ENCODE measurements around the gene KCTD15.
"Not testable (repeated sequence)": the region's sequence is repeated elsewhere in the genome, so short reads cannot be mapped to it uniquely, and the experiment has no call there.

The KCTD15 gene

DNA sequence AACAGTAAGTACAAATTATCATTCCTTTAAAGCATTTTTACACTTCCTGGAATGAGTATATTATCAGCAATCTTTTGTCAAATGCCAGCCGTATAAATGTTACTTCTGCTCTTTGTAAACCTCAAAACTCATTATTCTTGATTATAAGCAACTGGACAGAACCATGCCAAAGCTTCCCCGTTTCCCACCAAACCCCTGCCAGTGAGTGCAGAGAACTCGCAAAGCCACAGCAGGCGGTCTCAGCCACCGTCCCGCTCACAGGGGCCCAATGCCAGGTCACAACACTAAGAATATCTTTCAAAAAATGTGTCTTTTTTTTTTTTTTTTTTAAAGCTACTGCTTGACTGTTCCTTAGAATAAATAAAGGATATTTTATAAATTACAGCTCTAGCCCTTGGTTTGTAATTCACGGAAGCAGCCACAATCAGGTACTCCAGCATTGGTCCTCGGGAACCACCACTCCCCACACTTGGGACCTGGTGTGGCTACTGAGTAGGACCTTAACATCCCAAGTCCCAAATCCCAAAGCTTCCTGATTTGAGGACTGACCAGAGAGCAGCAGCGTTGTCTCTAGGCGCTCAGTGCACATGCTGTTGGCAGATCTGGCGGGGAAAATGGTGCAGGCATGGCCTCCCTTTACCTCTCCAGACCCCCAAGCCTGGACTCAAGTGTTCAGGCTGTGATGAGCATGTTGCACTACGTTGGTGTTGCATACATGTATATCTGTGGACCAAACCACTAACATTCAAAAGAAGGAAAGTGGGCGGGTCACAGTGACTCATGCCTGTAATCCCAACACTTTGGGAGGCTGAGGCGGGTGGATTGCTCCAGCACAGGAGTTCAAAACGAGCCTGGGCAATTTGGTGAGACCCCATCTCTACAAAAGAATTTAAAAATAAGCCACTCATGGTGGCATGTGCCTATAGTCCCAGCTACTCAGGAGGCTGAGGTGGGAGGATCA lies 19.0 kb downstream of the KCTD15 start:
- Histone ChIP-seq H3K36me3 (ENCODE audit: insufficient read depth, low read length) (no peaks in the 10 kb centered on the region), H3K27me3 (ENCODE audit: insufficient read depth, low read length) (no peaks in the 10 kb centered on the region), H3K79me2 (ENCODE audit: control insufficient read depth, insufficient read depth, low read length, unreplicated experiment) (no peaks in the 10 kb centered on the region), H3K4me1 (ENCODE audit: control insufficient read depth, insufficient read depth, low read length, unreplicated experiment) (peaks cover 13% of the 10 kb centered on the region), H3K27ac (ENCODE audit: low read depth, low read length) (no peak overlapping the region), H2AFZ (ENCODE audit: low read length, unreplicated experiment) (no peak overlapping the region), H3K4me3 (ENCODE audit: low read depth, low read length) (no peak overlapping the region)

DNA sequence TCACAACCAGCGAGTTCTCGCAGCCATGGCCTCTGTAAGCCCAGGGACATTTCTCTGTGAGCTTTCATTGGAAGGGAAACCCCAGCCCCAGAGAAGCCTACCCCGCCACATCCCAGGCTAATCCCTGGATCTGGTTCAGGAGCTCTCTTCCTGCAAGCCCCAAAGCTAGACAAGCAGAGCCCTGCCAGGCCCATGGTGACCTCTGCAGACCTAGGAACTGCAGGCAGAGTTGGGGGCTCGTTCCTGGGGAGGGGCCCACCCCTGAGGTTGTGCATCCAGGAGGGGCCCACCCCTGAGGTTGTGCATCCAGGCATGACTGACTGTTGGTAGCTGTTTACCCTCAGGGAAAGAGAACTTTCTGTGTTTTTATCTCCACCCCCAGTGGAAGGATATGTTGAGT lies 21.7 kb downstream of the KCTD15 start:
- no peaks in the 10 kb centered on the region for H3K27me3 ChIP-seq (ENCODE audit: insufficient read depth, low read length)
- no peaks in the 10 kb centered on the region for H3K36me3 ChIP-seq (ENCODE audit: insufficient read depth, low read length)
- H3K4me1 ChIP-seq (ENCODE audit: control insufficient read depth, insufficient read depth, low read length, unreplicated experiment): peaks cover 21% of the 10 kb centered on the region
- H3K79me2 ChIP-seq (ENCODE audit: control insufficient read depth, insufficient read depth, low read length, unreplicated experiment): no peaks in the 10 kb centered on the region
- no peak overlapping the region for H3K4me3 ChIP-seq (ENCODE audit: low read depth, low read length)
- H2AFZ ChIP-seq (ENCODE audit: low read length, unreplicated experiment): no peak overlapping the region
- no peak overlapping the region for H3K27ac ChIP-seq (ENCODE audit: low read depth, low read length)

DNA sequence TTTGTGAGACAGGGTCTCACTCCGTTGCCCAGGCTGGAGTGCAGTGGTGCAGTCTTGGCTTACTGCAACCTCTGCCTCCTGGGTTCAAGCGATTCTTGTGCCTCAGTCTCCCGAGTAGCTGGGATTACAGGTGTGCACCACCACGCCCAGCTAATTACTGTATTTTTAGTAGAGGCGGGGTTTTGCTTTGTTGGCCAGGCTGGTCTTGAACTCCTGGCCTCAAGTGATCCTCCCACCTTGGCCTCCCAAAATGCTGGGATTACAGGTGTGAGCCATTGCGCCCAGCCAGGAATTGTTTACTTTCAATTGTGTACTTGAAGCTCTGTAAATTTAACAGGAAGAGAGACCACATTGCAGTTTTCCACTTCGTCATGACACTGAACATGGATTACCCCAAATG lies 22.4 kb downstream of the KCTD15 start:
- not testable (repeated sequence) for H3K27me3 ChIP-seq (ENCODE audit: insufficient read depth, low read length)

DNA sequence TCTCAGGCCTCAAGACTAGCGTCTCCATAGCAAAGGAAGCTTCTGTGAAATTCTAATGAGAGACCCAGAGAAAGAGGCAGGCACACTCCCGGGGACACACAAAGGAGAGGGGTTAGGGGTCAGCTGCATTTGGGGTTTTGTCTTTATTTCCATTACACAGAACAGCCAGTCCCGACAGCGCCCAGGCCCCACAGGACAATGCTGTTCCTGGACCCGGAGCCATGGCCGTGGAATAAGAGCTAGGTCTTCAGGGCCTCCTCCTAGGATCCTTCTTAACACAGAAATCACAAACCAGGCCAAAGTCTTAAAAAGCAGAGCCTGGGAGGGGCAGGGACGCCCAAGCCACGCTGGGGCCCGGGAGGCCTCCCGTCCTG lies 22.8 kb downstream of the KCTD15 start:
- H2AFZ ChIP-seq (ENCODE audit: low read length, unreplicated experiment): peak overlapping the region; percentile 89
- H3K79me2 ChIP-seq (ENCODE audit: control insufficient read depth, insufficient read depth, low read length, unreplicated experiment): no peaks in the 10 kb centered on the region
- H3K4me1 ChIP-seq (ENCODE audit: control insufficient read depth, insufficient read depth, low read length, unreplicated experiment): peaks cover 21% of the 10 kb centered on the region
- H3K27me3 ChIP-seq (ENCODE audit: insufficient read depth, low read length): no peaks in the 10 kb centered on the region
- no peak overlapping the region; the same call in 1 of the 2 replicates for H3K27ac ChIP-seq (ENCODE audit: low read depth, low read length)
- H3K36me3 ChIP-seq (ENCODE audit: insufficient read depth, low read length): no peaks in the 10 kb centered on the region
- peak overlapping the region; percentile 73 for H3K4me3 ChIP-seq (ENCODE audit: low read depth, low read length)

More for the DNA sequence above, 22.4 kb downstream of the KCTD15 start:
- not testable (repeated sequence) for H3K36me3 ChIP-seq (ENCODE audit: insufficient read depth, low read length); H3K4me3 ChIP-seq (ENCODE audit: low read depth, low read length); H3K79me2 ChIP-seq (ENCODE audit: control insufficient read depth, insufficient read depth, low read length, unreplicated experiment); H3K27ac ChIP-seq (ENCODE audit: low read depth, low read length); H2AFZ ChIP-seq (ENCODE audit: low read length, unreplicated experiment)
- peaks cover 21% of the 10 kb centered on the region for H3K4me1 ChIP-seq (ENCODE audit: control insufficient read depth, insufficient read depth, low read length, unreplicated experiment)

DNA sequence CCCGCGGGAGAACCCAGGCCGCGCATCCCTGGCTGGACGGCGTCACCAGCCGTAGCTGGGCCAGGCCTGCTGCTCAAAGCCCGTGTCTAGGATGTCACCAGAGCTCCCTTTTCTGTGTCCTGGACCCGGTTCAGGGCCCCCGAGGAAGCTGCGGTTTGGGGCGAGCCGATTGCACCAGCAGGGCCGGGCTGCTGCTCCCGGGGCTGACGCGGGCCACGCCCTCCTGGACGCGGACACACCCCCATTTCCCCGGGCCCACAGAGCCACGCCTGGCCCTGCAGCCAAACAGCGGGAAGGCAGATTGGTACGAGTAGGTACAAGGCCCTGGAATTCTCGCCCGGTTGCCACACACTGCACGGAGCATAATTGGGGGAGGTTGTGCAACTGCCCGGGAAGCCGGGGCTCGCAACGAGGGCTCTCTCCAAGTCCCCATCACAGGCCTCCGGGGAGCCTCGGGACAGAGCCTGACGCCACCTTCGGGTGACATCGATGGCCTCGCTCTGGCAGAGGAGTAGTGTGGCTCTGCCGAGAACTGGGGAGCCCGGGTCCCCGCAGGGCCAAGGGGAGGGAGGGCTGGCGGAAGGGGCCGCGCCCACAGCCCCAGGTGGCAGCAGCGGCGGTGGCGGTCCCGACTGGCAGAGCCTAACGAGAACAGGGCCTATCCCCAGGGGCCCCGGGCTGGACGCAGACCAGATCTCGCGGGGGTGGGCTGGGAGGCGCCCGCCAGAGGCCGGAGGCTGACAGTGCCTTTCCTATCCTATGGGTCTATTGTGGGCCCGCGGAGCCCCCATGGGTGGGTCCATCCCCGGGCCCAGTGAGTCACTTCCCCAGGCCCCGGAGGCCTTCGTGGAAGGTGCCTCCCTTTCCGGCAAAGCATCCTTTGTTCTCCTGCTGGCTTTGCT lies 23.5 kb downstream of the KCTD15 start:
- H2AFZ ChIP-seq (ENCODE audit: low read length, unreplicated experiment): peak overlapping the region; percentile 89
- no peaks in the 10 kb centered on the region for H3K36me3 ChIP-seq (ENCODE audit: insufficient read depth, low read length)
- no peaks in the 10 kb centered on the region for H3K79me2 ChIP-seq (ENCODE audit: control insufficient read depth, insufficient read depth, low read length, unreplicated experiment)
- peak overlapping the region; percentile 37 for H3K27ac ChIP-seq (ENCODE audit: low read depth, low read length)
- H3K27me3 ChIP-seq (ENCODE audit: insufficient read depth, low read length): no peaks in the 10 kb centered on the region
- H3K4me1 ChIP-seq (ENCODE audit: control insufficient read depth, insufficient read depth, low read length, unreplicated experiment): peaks cover 21% of the 10 kb centered on the region
- peak overlapping the region; percentile 73 for H3K4me3 ChIP-seq (ENCODE audit: low read depth, low read length)

DNA sequence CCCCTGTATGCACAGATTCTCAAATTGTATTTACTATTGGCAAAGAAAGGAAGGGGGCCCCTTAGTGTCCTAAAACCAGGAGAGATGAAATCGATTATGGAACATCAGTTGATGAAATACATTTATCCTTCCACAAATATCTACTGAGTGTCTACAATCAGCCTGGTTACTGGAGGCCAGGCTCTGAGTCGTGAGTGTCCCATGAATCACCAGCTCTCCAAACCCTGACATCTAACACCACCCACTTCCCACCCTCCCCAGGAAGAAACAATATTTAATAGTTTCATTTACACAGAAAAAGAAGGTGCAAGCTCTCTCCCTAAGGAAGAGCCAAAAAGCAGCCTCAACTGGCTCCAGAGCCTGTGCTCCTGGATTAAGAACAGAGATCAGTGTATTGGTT lies 25.2 kb downstream of the KCTD15 start:
- Histone ChIP-seq H3K4me1 (ENCODE audit: control insufficient read depth, insufficient read depth, low read length, unreplicated experiment) (peaks cover 21% of the 10 kb centered on the region), H3K27ac (ENCODE audit: low read depth, low read length) (no peak overlapping the region), H3K4me3 (ENCODE audit: low read depth, low read length) (no peak overlapping the region)

DNA sequence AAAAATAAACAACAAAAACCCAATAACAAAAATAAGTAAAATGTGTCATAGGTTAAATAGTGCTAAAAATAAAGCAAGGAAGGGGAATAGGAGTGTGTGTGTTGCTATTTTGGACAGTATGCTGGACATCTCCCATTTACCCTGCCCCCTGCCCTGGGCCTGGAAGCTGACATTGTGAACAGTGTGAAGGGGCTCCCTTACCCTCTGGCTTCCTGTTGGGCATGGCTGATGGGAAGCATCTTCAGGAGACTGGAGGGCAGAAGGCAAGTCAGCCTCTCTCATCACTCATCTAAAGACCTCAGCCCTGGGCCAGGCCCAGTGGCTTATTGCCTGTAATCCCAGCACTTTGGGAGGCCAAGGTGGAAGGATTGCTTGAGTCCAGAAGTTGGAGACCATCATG lies 26.7 kb downstream of the KCTD15 start:
- Histone ChIP-seq H2AFZ (ENCODE audit: low read length, unreplicated experiment) (no peak overlapping the region), H3K4me1 (ENCODE audit: control insufficient read depth, insufficient read depth, low read length, unreplicated experiment) (peaks cover 21% of the 10 kb centered on the region), H3K36me3 (ENCODE audit: insufficient read depth, low read length) (no peaks in the 10 kb centered on the region), H3K27me3 (ENCODE audit: insufficient read depth, low read length) (no peaks in the 10 kb centered on the region), H3K79me2 (ENCODE audit: control insufficient read depth, insufficient read depth, low read length, unreplicated experiment) (no peaks in the 10 kb centered on the region), H3K27ac (ENCODE audit: low read depth, low read length) (no peak overlapping the region), H3K4me3 (ENCODE audit: low read depth, low read length) (no peak overlapping the region)

More for the DNA sequence above, 25.2 kb downstream of the KCTD15 start:
- Histone ChIP-seq H2AFZ (ENCODE audit: low read length, unreplicated experiment) (no peak overlapping the region), H3K27me3 (ENCODE audit: insufficient read depth, low read length) (no peaks in the 10 kb centered on the region), H3K36me3 (ENCODE audit: insufficient read depth, low read length) (no peaks in the 10 kb centered on the region), H3K79me2 (ENCODE audit: control insufficient read depth, insufficient read depth, low read length, unreplicated experiment) (no peaks in the 10 kb centered on the region)

DNA sequence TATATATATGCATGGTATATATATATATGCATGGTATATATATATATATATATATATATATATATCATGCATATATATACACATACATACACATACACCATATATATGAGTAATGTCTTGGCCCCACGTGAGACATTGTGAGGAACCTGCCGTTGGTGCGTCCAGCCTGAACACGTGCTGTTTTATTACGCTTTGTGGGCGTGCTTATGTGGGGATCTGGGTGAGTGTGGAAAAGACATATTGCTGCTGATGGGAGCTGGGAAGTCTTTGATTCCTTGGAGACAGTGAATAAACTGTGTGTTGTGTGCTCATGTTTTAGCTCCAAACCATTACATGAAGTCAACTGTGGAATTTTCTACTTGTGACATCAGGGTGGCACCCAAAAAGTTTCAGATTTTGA lies 28.9 kb downstream of the KCTD15 start:
- no peak overlapping the region for H3K4me3 ChIP-seq (ENCODE audit: low read depth, low read length)
- H3K79me2 ChIP-seq (ENCODE audit: control insufficient read depth, insufficient read depth, low read length, unreplicated experiment): no peaks in the 10 kb centered on the region
- no peak overlapping the region for H3K27ac ChIP-seq (ENCODE audit: low read depth, low read length)
- H3K27me3 ChIP-seq (ENCODE audit: insufficient read depth, low read length): no peaks in the 10 kb centered on the region
- H3K4me1 ChIP-seq (ENCODE audit: control insufficient read depth, insufficient read depth, low read length, unreplicated experiment): peaks cover 9% of the 10 kb centered on the region
- H3K36me3 ChIP-seq (ENCODE audit: insufficient read depth, low read length): no peaks in the 10 kb centered on the region
- H2AFZ ChIP-seq (ENCODE audit: low read length, unreplicated experiment): no peak overlapping the region

DNA sequence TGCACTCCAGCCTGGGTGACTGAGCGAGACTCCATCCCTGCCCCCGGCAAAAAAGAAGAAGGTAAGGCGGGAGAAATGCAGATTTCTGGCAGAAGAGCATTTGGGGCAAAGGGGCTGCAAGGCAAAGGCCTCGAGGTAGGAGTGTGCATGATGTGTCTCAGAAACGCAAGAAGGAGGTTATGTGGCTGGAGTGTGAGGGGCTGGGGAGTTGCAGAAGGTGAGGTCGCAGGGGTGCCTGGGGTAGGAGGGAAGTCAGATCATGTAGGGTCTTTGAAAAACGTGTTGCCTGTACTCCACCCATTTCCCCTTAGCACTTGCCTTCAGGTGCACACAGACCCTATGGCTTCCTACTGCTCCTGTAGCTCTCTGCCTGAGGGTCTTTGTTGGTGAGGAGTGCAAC lies 29.9 kb downstream of the KCTD15 start:
- Histone ChIP-seq H3K27me3 (ENCODE audit: insufficient read depth, low read length) (no peaks in the 10 kb centered on the region), H3K27ac (ENCODE audit: low read depth, low read length) (no peak overlapping the region), H3K4me1 (ENCODE audit: control insufficient read depth, insufficient read depth, low read length, unreplicated experiment) (peaks cover 2% of the 10 kb centered on the region), H2AFZ (ENCODE audit: low read length, unreplicated experiment) (no peak overlapping the region), H3K36me3 (ENCODE audit: insufficient read depth, low read length) (no peaks in the 10 kb centered on the region), H3K4me3 (ENCODE audit: low read depth, low read length) (no peak overlapping the region), H3K79me2 (ENCODE audit: control insufficient read depth, insufficient read depth, low read length, unreplicated experiment) (no peaks in the 10 kb centered on the region)

DNA sequence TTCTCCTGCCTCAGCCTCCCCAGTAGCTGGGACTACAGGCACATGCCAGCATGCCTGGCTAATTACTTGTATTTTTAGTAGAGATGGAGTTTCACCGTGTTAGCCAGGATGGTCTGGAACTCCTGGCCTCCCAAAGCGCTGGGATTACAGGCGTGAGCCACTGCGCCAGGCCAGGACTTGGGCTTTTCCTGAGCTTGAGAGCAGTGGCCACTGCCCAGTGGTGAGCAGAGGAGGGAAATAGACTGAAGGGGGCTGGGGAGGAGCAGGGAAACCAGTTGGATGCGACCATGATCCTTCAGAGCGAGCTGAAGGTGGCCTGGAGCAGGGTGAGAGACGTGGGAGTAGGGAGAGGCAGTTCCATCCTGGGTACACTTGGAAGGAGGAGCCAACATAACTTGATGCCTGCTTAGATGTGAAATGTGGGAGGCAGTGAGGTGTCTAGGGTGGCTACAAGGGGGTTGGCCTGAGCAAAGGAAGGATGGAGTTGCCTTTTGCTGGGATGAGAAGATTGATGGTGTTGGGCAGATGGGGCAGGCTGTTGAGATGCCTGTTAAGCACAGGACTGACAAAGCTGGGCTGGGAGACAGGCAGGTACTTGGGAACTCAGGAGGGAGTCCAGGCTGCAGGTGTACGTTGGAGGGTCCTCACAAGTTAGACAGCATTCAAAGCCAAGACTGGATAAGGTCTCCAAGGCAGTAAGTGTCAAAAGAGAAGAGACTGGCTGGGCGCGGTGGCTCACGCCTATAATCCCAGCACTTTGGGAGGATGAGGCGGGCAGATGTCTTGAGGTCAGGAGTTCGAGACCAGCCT lies 31.8 kb downstream of the KCTD15 start:
- no peaks in the 10 kb centered on the region for H3K79me2 ChIP-seq (ENCODE audit: control insufficient read depth, insufficient read depth, low read length, unreplicated experiment)
- no peaks in the 10 kb centered on the region for H3K4me1 ChIP-seq (ENCODE audit: control insufficient read depth, insufficient read depth, low read length, unreplicated experiment)
- H3K4me3 ChIP-seq (ENCODE audit: low read depth, low read length): no peak overlapping the region
- H3K27me3 ChIP-seq (ENCODE audit: insufficient read depth, low read length): peaks cover 7% of the 10 kb centered on the region; the same call in 1 of the 2 replicates
- H3K27ac ChIP-seq (ENCODE audit: low read depth, low read length): no peak overlapping the region
- no peak overlapping the region for H2AFZ ChIP-seq (ENCODE audit: low read length, unreplicated experiment)
- H3K36me3 ChIP-seq (ENCODE audit: insufficient read depth, low read length): no peaks in the 10 kb centered on the region

Measured in ACC112 (cell line).